Ovary (tissue), 9 donors: ENCODE measurements around the gene PCBP2. TPM values are rescaled to one million over a fixed set of nuclear protein-coding genes. Genes with fewer than 3 reads are reported as not detected.
A peak's percentile ranks its signal among the peaks of the same experiment; 100 is the strongest.

Experiments used
- DNase-seq, 5 donors: peaks; one replicate each; pipeline ENCODE4 v3.0.0-alpha.2; 2019 to 2020
- H3K27ac ChIP-seq, 2 donors: fragments of 200-600 bp; one replicate each; pipeline versions ENCODE4 v1.5.1 to v1.8.0; 2019 to 2022
- H3K27me3 ChIP-seq: fragments of 200-600 bp; one replicate; pipeline ENCODE4 v1.8.0; 2022
- H3K36me3 ChIP-seq: fragments of 200-600 bp; sonication (generic); one replicate; pipeline ENCODE4 v1.5.1; 2019
- H3K4me1 ChIP-seq: one replicate; pipeline ENCODE4 v1.8.1; 2013; ENCODE audit warnings: mild to moderate bottlenecking, moderate library complexity; ENCODE audit not compliant: insufficient read depth
- H3K4me3 ChIP-seq: fragments of 200-600 bp; sonication (generic); one replicate; pipeline ENCODE4 v1.5.1; 2017
- H3K9me3 ChIP-seq, 2 donors: fragments of 200-600 bp in 1 of 2; sonication (generic) in 1 of 2; one replicate each; pipeline versions ENCODE4 v1.5.1 to v1.8.1; 2013 to 2019; ENCODE audit warnings: mild to moderate bottlenecking in 1 of 2, moderate library complexity in 1 of 2
- EP300 ChIP-seq: sonication (generic); formaldehyde crosslinking; IDR thresholded peaks from one replicate; pipeline ENCODE4 v1.6.1; 2017; ENCODE audit warnings: antibody characterized with exemption
- POLR2A ChIP-seq: fragments of 450-650 bp; IDR thresholded peaks from one replicate; pipeline ENCODE4 v1.6.1; 2017; ENCODE audit warnings: antibody characterized with exemption, mild to moderate bottlenecking, moderate library complexity
- WGBS, 3 donors: extraction: QIAGEN DNeasy Blood & Tissue Kit in 1 of 3; methylation state at CpG; one replicate each; pipeline versions ENCODE4 v1.1.5 to v1.1.7; 2013 to 2017; 5-methylcytosine and 5-hydroxymethylcytosine counted together
- intact Hi-C, 4 donors: fragments of 100-400 bp; cut with DNase I; formaldehyde crosslinking; loops; one replicate each; pipeline versions ENCODE4 v1.11.0 to v1.15.1; 2022 to 2023
- polyA plus RNA-seq, 2 donors: library from polyadenylated mRNA; stranded (reverse); fragments of 200-250 nt in 1 of 2; fragments of 350-450 nt in 1 of 2; fragmentation: Illumina TruSeq in 1 of 2; extraction: RNeasy Lipid Tissue Mini Kit (QIAGEN cat#74804) in 1 of 2; gene quantifications; one replicate each; pipeline ENCODE4 v1.2.3, GENCODE V29; 2013 to 2014
- total RNA-seq, 7 donors: library from RNA; depleted of rRNA in 2 of 7; stranded (reverse); fragments of >200 nt in 2 of 7; fragmentation: NEBNext Ultra II Directional in 3 of 7; extraction: Animal tissue kit (Norgen Biotek cat#: 25700) in 3 of 7; gene quantifications; one replicate each; pipeline versions ENCODE4 v1.1.0 to v1.2.4, GENCODE V29; 2016 to 2023
- TF ChIP-seq, protein P1 (sequence below), 3 donors: fragments of 450-650 bp in 2 of 3; fragments of 200-600 bp in 1 of 3; IDR thresholded peaks; one replicate each; pipeline versions ENCODE4 v1.5.1 to v1.8.0; 2016 to 2022; ENCODE audit warnings: antibody characterized with exemption in 3 of 3, mild to moderate bottlenecking in 1 of 3
- donor health status: DM: no; HTN: no; CAD: no; lungs with moderate emphysema.
- donor health status: DM: no; HTN: no; CAD: no.
- donor health status: Bipolar disorder and iron deficiency.
- donor health status: DM: yes; HTN: yes; CAD: no.
- donor health status: DM: no; HTN: no; CAD: no.
- donor health status: DM: yes; HTN: yes; CAD: no.

Gene PCBP2
- total and polyA plus RNA-seq, 9 donors: 413 to 1,354 (median 948) TPM

DNA sequence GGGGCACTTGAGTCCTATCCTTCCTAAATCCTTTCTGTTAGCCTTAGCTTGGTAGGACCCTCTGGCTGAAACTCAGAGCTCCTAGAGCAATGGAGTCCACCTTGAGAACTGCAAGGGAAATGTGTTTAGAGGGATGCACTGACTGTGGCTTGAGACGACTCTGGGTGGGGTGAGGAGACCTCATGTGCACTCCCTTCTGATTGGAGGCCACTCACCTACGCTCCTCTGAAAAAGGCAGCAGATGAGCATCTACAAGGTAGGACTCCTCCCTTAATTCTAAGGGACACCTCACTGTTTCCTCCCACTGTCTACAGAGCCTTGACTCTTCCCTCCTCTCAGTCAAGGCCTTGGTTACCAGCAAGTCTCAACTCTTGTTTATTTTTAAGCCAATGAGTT lies 46.3 kb downstream of the PCBP2 start:
- Histone ChIP-seq H3K9me3 (no peaks in the 10 kb centered on the region), H3K27ac (no peak overlapping the region), H3K36me3 (no peaks in the 10 kb centered on the region), H3K27me3 (no peaks in the 10 kb centered on the region), H3K4me3 (peak overlapping the region; percentile 42), H3K4me1 (peaks cover 25% of the 10 kb centered on the region)
- TF ChIP-seq, protein P1, sequence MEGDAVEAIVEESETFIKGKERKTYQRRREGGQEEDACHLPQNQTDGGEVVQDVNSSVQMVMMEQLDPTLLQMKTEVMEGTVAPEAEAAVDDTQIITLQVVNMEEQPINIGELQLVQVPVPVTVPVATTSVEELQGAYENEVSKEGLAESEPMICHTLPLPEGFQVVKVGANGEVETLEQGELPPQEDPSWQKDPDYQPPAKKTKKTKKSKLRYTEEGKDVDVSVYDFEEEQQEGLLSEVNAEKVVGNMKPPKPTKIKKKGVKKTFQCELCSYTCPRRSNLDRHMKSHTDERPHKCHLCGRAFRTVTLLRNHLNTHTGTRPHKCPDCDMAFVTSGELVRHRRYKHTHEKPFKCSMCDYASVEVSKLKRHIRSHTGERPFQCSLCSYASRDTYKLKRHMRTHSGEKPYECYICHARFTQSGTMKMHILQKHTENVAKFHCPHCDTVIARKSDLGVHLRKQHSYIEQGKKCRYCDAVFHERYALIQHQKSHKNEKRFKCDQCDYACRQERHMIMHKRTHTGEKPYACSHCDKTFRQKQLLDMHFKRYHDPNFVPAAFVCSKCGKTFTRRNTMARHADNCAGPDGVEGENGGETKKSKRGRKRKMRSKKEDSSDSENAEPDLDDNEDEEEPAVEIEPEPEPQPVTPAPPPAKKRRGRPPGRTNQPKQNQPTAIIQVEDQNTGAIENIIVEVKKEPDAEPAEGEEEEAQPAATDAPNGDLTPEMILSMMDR (IDR thresholded peaks at IDR 0.05): no peak
- TF ChIP-seq EP300 (no peak), POLR2A (no peak)
- WGBS, 3 donors: 54 to 62% (median 56%) methylated on average over 2 of the region's 2 CpGs
- no peak for DNase-seq
- intact Hi-C loops: no loop called here

GRCh38 chr12:53499266-53500141 lies 47.6 kb downstream of the PCBP2 start, which contains the start of gene MAP3K12:
Gene MAP3K12, minus strand, starts transcription at chr12:53499458. Its CDS starts 12,067 bp downstream, at chr12:53487391.
- DNase-seq: peak; percentile 79 to 84 (median 81)
- peak within 1 kb of the TSS; percentile 85 to 99 for H3K27ac ChIP-seq
- WGBS, 3 donors: 0 to 1% (median 1%) methylated on average over 41 to 51 of the region's 51 CpGs
- peak within 1 kb of the TSS; percentile 42 for H3K4me3 ChIP-seq
- H3K36me3 ChIP-seq: no peaks in the 10 kb centered on the region
- no peak for TF ChIP-seq POLR2A
- TF ChIP-seq EP300: no peak
- TF ChIP-seq, protein P1 (IDR thresholded peaks at IDR 0.05): no peak
- H3K4me1 ChIP-seq: peaks cover 25% of the 10 kb centered on the region
- intact Hi-C loops: loop anchor here (2.0 to 10.0 kb wide), 5 partner anchors 47 to 282 kb away; partner anchors contain the start of genes AAAS (in 4 of the 4), PCBP2 (in 2 of the 4) and PRR13 (in 1 of the 4)
- H3K9me3 ChIP-seq: no peaks in the 10 kb centered on the region
- no peaks in the 10 kb centered on the region for H3K27me3 ChIP-seq

GRCh38 chr12:53500142-53500775 lies 48.4 kb downstream of the PCBP2 start:
- Histone ChIP-seq H3K27ac (peak overlapping the region; percentile 85 to 99), H3K4me1 (peaks cover 25% of the 10 kb centered on the region), H3K27me3 (no peaks in the 10 kb centered on the region), H3K4me3 (peak overlapping the region; percentile 42), H3K9me3 (no peaks in the 10 kb centered on the region), H3K36me3 (no peaks in the 10 kb centered on the region)
- DNase-seq: peak; percentile 75 to 92 (median 79)
- 0 to 2% (median 1%) methylated on average over 17 of the region's 17 CpGs for WGBS, 3 donors
- TF ChIP-seq, protein P1 (IDR thresholded peaks at IDR 0.05): peak in 1 of 3 donors; percentile 32
- peak; percentile 100 for TF ChIP-seq POLR2A
- peak; percentile 15 for TF ChIP-seq EP300
- intact Hi-C loops: loop anchor here (2.0 to 10.0 kb wide), 5 partner anchors 47 to 283 kb away; partner anchors contain the start of genes AAAS (in 4 of the 4), PCBP2 (in 2 of the 4) and PRR13 (in 1 of the 4)
